Common myeloid progenitor, CD34-positive (primary cell): ENCODE results near the gene MGLL.

Experiments
- CTCF ChIA-PET: fragments of 350-600 bp; sonication (Branson Sonifier 250); formaldehyde crosslinking; loops from one replicate; lab custom pipeline; 2021; ENCODE audit warnings: antibody characterized with exemption; lab: Charles Lee
- POLR2A ChIA-PET: fragments of 350-600 bp; sonication (Branson Sonifier 250); formaldehyde crosslinking; loops from one replicate; lab custom pipeline; 2021; ENCODE audit warnings: antibody characterized with exemption; lab: Charles Lee
- DNase-seq, 3 donors: peaks; one replicate each; pipeline versions ENCODE4 v3.0.0 to v3.0.0-alpha.2; 2013
- H3K27ac ChIP-seq, 2 experiments: 1 replicate in 1 of 2; 2 replicates in 1 of 2; pipeline ENCODE4 v1.7.0; 2013; ENCODE audit warnings: inconsistent platforms in 2 of 2, low read length in 2 of 2, mild to moderate bottlenecking in 2 of 2, low read depth in 1 of 2, moderate library complexity in 1 of 2; ENCODE audit not compliant: severe bottlenecking in 2 of 2, insufficient read depth in 1 of 2, poor library complexity in 1 of 2
- H3K27me3 ChIP-seq, 5 experiments: replicated peaks in 2 of 5; 1 replicate in 3 of 5; 2 replicates in 2 of 5; pipeline versions ENCODE4 v1.6.1 to v1.7.0; 2013; ENCODE audit warnings: low read length in 4 of 5, mild to moderate bottlenecking in 2 of 5, moderate library complexity in 2 of 5, inconsistent platforms in 1 of 5; ENCODE audit not compliant: insufficient read depth in 5 of 5, control insufficient read depth in 4 of 5
- H3K36me3 ChIP-seq, 4 experiments: 1 replicate in 2 of 4; 2 replicates in 2 of 4; pipeline versions ENCODE4 v1.6.1 to v1.7.0; 2013; ENCODE audit warnings: low read length in 3 of 4, control low read depth in 1 of 4, mild to moderate bottlenecking in 1 of 4; ENCODE audit not compliant: control insufficient read depth in 4 of 4, insufficient read depth in 4 of 4
- H3K4me1 ChIP-seq, 4 experiments: 1 replicate in 3 of 4; 2 replicates in 1 of 4; pipeline versions ENCODE4 v1.6.1 to v1.7.1; 2013; ENCODE audit warnings: low read length in 3 of 4, mild to moderate bottlenecking in 3 of 4, control low read depth in 1 of 4, inconsistent platforms in 1 of 4, moderate library complexity in 1 of 4; ENCODE audit not compliant: control insufficient read depth in 4 of 4, insufficient read depth in 4 of 4; ENCODE audit errors: control extremely low read depth in 1 of 4
- H3K4me3 ChIP-seq, 7 experiments: 1 replicate in 4 of 7; 2 replicates in 3 of 7; pipeline versions ENCODE4 v1.5.1 to v1.7.0; 2013; ENCODE audit warnings: mild to moderate bottlenecking in 7 of 7, low read length in 6 of 7, moderate library complexity in 6 of 7, inconsistent platforms in 2 of 7, low read depth in 2 of 7, control low read depth in 1 of 7; ENCODE audit not compliant: insufficient read depth in 4 of 7, control insufficient read depth in 1 of 7; ENCODE audit errors: extremely low read depth in 1 of 7
- H3K9me3 ChIP-seq, 5 experiments: 1 replicate in 4 of 5; 2 replicates in 1 of 5; pipeline versions ENCODE4 v1.6.1 to v1.7.1; 2013; ENCODE audit warnings: low read length in 4 of 5, mild to moderate bottlenecking in 2 of 5, inconsistent platforms in 1 of 5, low read depth in 1 of 5, moderate library complexity in 1 of 5; ENCODE audit not compliant: control insufficient read depth in 4 of 5, insufficient read depth in 2 of 5; ENCODE audit errors: control extremely low read depth in 1 of 5
- WGBS: methylation state at CpG from one replicate; pipeline ENCODE4 v1.1.5; 2013; ENCODE audit not compliant: insufficient coverage; 5-methylcytosine and 5-hydroxymethylcytosine counted together

The MGLL gene

GRCh38 chr3:127671523-127672428 lies 150.5 kb downstream of the MGLL start:
- no peaks in the 10 kb centered on the region for H3K9me3 ChIP-seq
- ChIA-PET POLR2A (no interaction called here), CTCF (interaction anchor here (0.8 to 1.5 kb wide), 6 partner anchors 11 to 153 kb away, joined by 3 to 4 read pairs (median 3); no protein-coding TSS in a partner anchor)
- H3K4me3 ChIP-seq: peak overlapping the region; percentile 48 to 81 (median 75)
- peaks cover 0 to 17% (median 6%) of the 10 kb centered on the region in 4 experiments for H3K36me3 ChIP-seq
- H3K4me1 ChIP-seq: peaks cover 0 to 27% (median 21%) of the 10 kb centered on the region in 4 experiments
- DNase-seq: peak; percentile 45 to 78 (median 74)
- H3K27me3 ChIP-seq: no peaks in the 10 kb centered on the region
- H3K27ac ChIP-seq: peak overlapping the region in 1 of 2 experiments; percentile 82
- WGBS: 24% methylated on average over 30 of the region's 44 CpGs

GRCh38 chr3:127670761-127671522 lies 151.4 kb downstream of the MGLL start:
- CTCF ChIA-PET: interaction anchor here (0.6 to 1.5 kb wide), 4 partner anchors 10 to 154 kb away, joined by 3 read pairs; no protein-coding TSS in a partner anchor

GRCh38 chr3:127670229-127670559 lies 152.1 kb downstream of the MGLL start:
- Histone ChIP-seq H3K4me1 (peaks cover 0 to 27% (median 21%) of the 10 kb centered on the region in 4 experiments), H3K4me3 (no peak overlapping the region), H3K36me3 (peaks cover 0 to 5% (median 2%) of the 10 kb centered on the region in 4 experiments), H3K27me3 (no peaks in the 10 kb centered on the region), H3K9me3 (no peaks in the 10 kb centered on the region), H3K27ac (no peak overlapping the region)
- WGBS: 98% methylated on average over 7 of the region's 7 CpGs
- DNase-seq: no peak
- ChIA-PET POLR2A (no interaction called here), CTCF (no interaction called here)

More at GRCh38 chr3:127670761-127671522, 151.4 kb downstream of the MGLL start:
- Histone ChIP-seq H3K36me3 (peaks cover 0 to 9% (median 2%) of the 10 kb centered on the region in 4 experiments), H3K9me3 (no peaks in the 10 kb centered on the region), H3K27ac (no peak overlapping the region), H3K4me1 (peaks cover 0 to 27% (median 21%) of the 10 kb centered on the region in 4 experiments), H3K27me3 (no peaks in the 10 kb centered on the region), H3K4me3 (peak overlapping the region in 3 of 7 experiments; percentile 19 to 78 (median 76))
- DNase-seq: no peak
- 95% methylated on average over 12 of the region's 20 CpGs for WGBS
- POLR2A ChIA-PET: no interaction called here

- H3K4me1 ChIP-seq: peaks cover 0 to 27% (median 21%) of the 10 kb centered on the region in 4 experiments
- POLR2A ChIA-PET: no interaction called here
Measured at GRCh38 chr3:127669541-127670228, 152.6 kb downstream of the MGLL start.

GRCh38 chr3:127668906-127669305 lies 153.4 kb downstream of the MGLL start:
- ChIA-PET CTCF (interaction anchor here (0.8 kb wide), 1 partner anchor 11 kb away, joined by 3 read pairs; no protein-coding TSS in a partner anchor), POLR2A (no interaction called here)
- Histone ChIP-seq H3K4me3 (no peak overlapping the region), H3K27ac (no peak overlapping the region), H3K9me3 (no peaks in the 10 kb centered on the region), H3K27me3 (no peaks in the 10 kb centered on the region), H3K4me1 (peaks cover 0 to 22% (median 20%) of the 10 kb centered on the region in 4 experiments), H3K36me3 (no peaks in the 10 kb centered on the region)
- WGBS: 96% methylated on average over 6 of the region's 7 CpGs
- DNase-seq: no peak

More at GRCh38 chr3:127669541-127670228, 152.6 kb downstream of the MGLL start:
- Histone ChIP-seq H3K27ac (no peak overlapping the region), H3K4me3 (no peak overlapping the region), H3K27me3 (no peaks in the 10 kb centered on the region), H3K36me3 (peaks cover 0 to 2% (median under 1%) of the 10 kb centered on the region in 4 experiments), H3K9me3 (no peaks in the 10 kb centered on the region)
- CTCF ChIA-PET: no interaction called here
- 95% methylated on average over 10 of the region's 14 CpGs for WGBS
- no peak for DNase-seq

- H3K27ac ChIP-seq: no peak overlapping the region
- H3K4me3 ChIP-seq: no peak overlapping the region
- CTCF ChIA-PET: no interaction called here
- POLR2A ChIA-PET: no interaction called here
- H3K27me3 ChIP-seq: no peaks in the 10 kb centered on the region
- no peak for DNase-seq
- peaks cover 0 to 12% (median 10%) of the 10 kb centered on the region in 4 experiments for H3K4me1 ChIP-seq
- no peaks in the 10 kb centered on the region for H3K36me3 ChIP-seq
- no peaks in the 10 kb centered on the region for H3K9me3 ChIP-seq
- 95% methylated on average over 5 of the region's 6 CpGs for WGBS
Measured at GRCh38 chr3:127667119-127667681, 155.1 kb downstream of the MGLL start.
